Measurements from ENCODE around the gene ELK3.

ELK3 gene

GRCh38 chr12:96212456-96213375 lies 18.5 kb downstream of the ELK3 start:
- DNase-seq = no peak

- DNase-seq = no peak
These were observed 19.7 kb downstream of the ELK3 start for GRCh38 chr12:96213869-96214268.

DNA sequence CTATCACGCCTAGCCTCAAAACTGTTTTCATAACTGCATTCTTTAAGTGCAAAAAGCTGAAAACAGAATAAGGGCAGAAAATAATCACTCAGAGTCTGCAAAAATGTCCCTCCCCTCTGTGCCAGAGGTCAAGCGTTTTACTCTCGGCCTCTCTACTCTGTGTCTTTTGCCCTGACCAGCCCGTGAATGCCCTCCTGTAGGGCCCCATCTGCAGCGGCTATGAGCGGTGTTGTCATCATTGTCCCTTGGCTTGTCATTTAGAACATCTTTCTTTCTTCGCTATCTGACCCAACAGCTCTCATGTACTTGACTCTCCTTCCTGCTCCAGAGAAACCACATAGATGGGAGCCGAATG lies 21.7 kb downstream of the ELK3 start:
- DNase-seq = no peak

- DNase-seq = peak in 1 of 3 experiments; percentile 34
These were observed 25.0 kb downstream of the ELK3 start for GRCh38 chr12:96218989-96219678.

DNA sequence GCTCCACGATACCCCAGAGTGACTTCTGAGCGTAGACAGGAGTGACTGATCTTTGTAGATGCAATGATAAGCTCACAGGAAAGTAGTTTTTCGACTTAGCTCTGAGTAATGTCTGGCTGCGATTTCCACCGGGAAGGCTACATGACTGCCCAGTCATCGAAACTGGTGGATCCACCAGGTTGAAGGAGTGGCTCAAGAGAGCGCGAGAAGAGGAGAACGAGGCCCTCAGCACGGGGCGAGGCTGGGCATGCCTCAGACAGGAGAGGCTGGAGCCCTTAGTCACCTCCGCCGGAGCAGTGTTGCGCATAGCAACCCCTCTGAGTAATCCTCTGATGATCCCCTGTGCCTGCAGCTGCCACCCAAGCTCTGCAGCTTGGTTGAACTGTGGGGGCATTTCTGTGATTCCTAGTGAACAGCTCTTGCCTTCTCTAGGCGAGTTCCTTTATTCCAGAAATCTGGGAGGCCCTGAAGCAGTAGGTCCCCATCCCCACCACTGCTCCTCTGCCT lies 25.6 kb downstream of the ELK3 start:
- peak; percentile 54 to 76 (median 72) for DNase-seq

GRCh38 chr12:96220902-96221301 lies 26.7 kb downstream of the ELK3 start:
- DNase-seq = no peak

DNA sequence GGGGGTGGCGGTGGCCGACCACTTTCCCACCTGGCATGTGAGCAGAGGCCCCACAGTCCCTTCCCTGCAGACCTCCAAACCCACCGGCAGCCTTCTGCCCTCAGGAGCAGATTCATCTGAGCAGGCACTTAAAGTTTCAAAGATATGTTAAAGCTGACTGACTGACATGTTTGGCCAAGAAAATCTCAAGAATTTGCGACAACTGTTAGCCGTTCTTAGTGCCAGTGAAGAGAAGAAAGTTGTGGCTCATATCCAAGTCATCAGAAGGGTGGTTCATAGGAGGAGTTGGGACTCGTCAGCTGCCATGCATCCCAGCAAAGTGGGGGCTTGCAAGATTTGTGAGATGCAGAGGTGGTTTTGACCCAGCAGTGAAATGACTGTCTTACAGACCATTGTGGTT lies 27.2 kb downstream of the ELK3 start:
- DNase-seq = no peak

GRCh38 chr12:96223411-96224218 lies 29.4 kb downstream of the ELK3 start:
- no peak for DNase-seq

- DNase-seq = no peak
These were observed 30.0 kb downstream of the ELK3 start for GRCh38 chr12:96224219-96224615.

GRCh38 chr12:96225044-96225855 lies 31.1 kb downstream of the ELK3 start:
- peak; percentile 27 to 89 (median 60) for DNase-seq

- DNase-seq = no peak
These were observed 31.8 kb downstream of the ELK3 start for GRCh38 chr12:96225994-96226399.

DNA sequence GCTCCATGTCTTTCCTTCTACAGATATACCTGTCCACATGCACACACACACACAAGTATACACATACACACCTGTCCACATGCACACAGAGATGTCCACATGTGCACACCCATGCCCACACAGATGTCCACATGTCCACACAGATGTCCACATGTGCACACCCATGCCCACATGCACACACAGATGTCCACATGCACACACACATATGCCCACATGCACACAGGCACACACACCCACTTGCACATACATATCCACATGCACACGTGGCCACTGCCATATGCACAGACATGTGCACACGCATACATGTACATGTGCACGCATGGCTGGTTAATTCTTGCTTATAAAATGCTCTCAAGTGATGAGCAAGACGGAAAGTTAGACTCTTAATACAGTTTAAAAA lies 32.2 kb downstream of the ELK3 start:
- DNase-seq = no peak

GRCh38 chr12:96226801-96227348 lies 32.7 kb downstream of the ELK3 start:
- no peak for DNase-seq

GRCh38 chr12:96227365-96228106 lies 33.4 kb downstream of the ELK3 start:
- no peak for DNase-seq

GRCh38 chr12:96228566-96229248 lies 34.5 kb downstream of the ELK3 start:
- DNase-seq = no peak

DNA sequence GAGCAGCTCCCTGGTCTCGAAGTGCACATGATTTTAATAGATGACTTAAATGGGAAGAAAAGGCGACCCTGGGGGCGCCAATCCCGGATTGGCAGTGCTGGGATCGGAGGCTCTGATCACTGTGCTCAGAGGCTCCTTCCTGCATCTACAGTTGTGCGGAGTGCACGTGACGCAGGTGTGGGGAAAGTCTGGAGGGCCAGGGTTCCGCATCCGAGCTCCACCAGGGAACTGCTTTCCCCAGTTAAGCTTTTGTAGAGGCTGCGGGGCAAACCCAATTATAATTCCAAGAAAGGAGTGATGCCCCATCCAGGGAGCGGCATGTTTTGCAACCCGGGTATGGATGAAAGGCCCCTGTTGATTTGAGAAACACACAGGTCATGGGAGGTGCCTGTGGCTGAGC lies 36.5 kb downstream of the ELK3 start:
- DNase-seq = no peak

DNA sequence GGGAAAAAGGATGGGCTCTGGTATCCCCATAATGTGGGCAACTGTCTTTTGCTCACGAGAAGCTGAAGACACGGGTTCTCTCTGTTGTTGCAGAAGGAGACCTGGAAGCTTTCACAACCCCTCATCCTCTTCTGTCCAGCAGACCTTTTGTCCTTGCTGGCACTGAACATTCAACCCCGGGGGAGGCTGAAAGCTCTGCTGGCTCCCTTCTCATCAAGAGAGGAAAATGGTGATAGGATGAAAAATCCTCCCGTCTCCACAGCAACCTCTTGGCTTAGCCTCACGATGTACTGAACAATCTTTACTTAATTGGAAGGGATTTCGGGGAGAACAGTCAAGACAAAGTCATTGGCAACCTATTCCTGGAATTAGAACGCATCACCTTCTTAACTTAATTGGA lies 39.0 kb downstream of the ELK3 start:
- no peak for DNase-seq

GRCh38 chr12:96233939-96234461 lies 39.8 kb downstream of the ELK3 start:
- DNase-seq = peak in 1 of 3 experiments; percentile 15

DNA sequence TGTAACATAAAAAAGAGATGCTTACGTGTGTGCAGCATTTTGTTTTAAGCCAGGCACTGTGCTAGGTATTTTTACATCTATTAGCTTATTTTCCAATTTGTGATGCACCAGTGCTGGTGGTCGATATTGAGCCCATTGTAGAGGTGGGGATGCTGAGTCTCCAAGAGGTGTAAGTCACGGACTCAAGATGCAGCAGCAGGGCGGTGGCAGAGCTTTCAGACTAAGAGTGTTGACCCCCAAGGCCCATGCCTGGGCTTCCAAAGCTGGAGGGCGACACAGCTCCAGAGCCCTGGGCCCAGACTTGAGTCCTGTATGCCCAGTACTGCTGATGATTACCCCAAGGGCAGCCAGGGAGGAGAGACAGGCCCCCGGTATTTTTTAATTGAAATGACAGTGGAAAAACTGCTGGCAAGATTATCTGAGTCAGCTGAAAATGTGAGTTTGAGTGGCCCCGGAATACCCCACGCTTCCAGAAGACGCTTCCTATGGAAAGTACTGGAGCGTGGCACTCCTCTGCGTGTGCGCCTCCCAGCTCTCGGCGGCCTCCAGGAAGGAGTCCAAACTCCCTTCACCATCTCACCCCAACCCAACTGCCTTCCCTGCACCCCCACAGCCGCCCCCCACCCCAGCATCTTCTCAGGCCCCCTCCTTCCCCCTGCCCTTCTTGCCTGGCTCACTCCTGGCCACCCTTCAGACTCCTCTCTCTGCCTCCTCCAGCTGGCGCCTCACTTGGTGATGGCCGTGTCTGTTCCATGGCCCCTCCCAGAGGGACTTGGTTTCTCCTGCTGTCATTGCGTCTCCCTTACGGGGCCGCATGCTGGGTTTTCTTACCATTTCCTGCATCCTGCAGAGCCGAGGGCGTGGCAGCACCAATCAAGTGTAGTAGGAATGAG lies 40.7 kb downstream of the ELK3 start:
- DNase-seq = peak in 1 of 3 experiments; percentile 38
